DOHH2 (cell line): ENCODE results near the gene KIF3B.

Experiments used
- H3F3A ChIP-seq: fragments of 200-600 bp; sonication (generic), shearing (Covaris generic); 2 replicates; pipeline ENCODE4 v1.6.0; 2016; ENCODE audit warnings: antibody characterized with exemption, mild to moderate bottlenecking; ENCODE audit not compliant: control insufficient read depth, insufficient read depth
- H3K27ac ChIP-seq: fragments of 200-600 bp; sonication (generic); 2 replicates; pipeline ENCODE4 v1.5.1; 2014; ENCODE audit warnings: low read depth, mild to moderate bottlenecking, low read length, moderate library complexity
- H3K27me3 ChIP-seq: fragments of 200-600 bp; sonication (generic); 2 replicates; pipeline ENCODE4 v1.6.1; 2014; ENCODE audit warnings: mild to moderate bottlenecking, low read length, mixed read lengths; ENCODE audit not compliant: control insufficient read depth
- H3K36me3 ChIP-seq: fragments of 200-600 bp; sonication (generic); 2 replicates; pipeline ENCODE4 v1.6.1; 2014; ENCODE audit warnings: mild to moderate bottlenecking, low read length, moderate library complexity, mixed read lengths; ENCODE audit not compliant: control insufficient read depth
- H3K4me1 ChIP-seq: fragments of 200-600 bp; sonication (generic); 2 replicates; pipeline ENCODE4 v1.6.1; 2014; ENCODE audit warnings: mild to moderate bottlenecking, low read length, mixed read lengths; ENCODE audit not compliant: control insufficient read depth
- H3K4me2 ChIP-seq: fragments of 200-600 bp; sonication (generic); 2 replicates; pipeline ENCODE4 v1.6.0; 2014; ENCODE audit warnings: mild to moderate bottlenecking, low read length, moderate library complexity
- H3K4me3 ChIP-seq: fragments of 200-600 bp; sonication (generic); 2 replicates; pipeline ENCODE4 v1.5.1; 2014; ENCODE audit warnings: mild to moderate bottlenecking, low read length, mixed read lengths
- H3K79me2 ChIP-seq: fragments of 200-600 bp; sonication (generic); 2 replicates; pipeline ENCODE4 v1.6.1; 2014; ENCODE audit warnings: mild to moderate bottlenecking, low read length, mixed read lengths; ENCODE audit not compliant: control insufficient read depth
- H3K9me2 ChIP-seq: fragments of 200-600 bp; sonication (generic); replicated peaks from 2 replicates; pipeline ENCODE4 v1.6.1; 2014; ENCODE audit warnings: mild to moderate bottlenecking, low read length, mixed read lengths; ENCODE audit not compliant: control insufficient read depth
- H3K9me3 ChIP-seq: fragments of 200-600 bp; sonication (generic); 2 replicates; pipeline ENCODE4 v1.6.1; 2014; ENCODE audit warnings: antibody characterized with exemption, low read length, mixed read lengths; ENCODE audit not compliant: control insufficient read depth, insufficient read depth
- H4K20me1 ChIP-seq: fragments of 200-600 bp; sonication (generic); 2 replicates; pipeline ENCODE4 v1.6.0; 2014; ENCODE audit warnings: low read depth, mild to moderate bottlenecking, antibody characterized with exemption, low read length, moderate library complexity; ENCODE audit not compliant: control insufficient read depth, insufficient read depth
- EZH2phosphoT487 ChIP-seq: fragments of 200-600 bp; sonication (generic); IDR thresholded peaks from 2 replicates; pipeline ENCODE4 v1.6.1; 2017; ENCODE audit warnings: borderline replicate concordance, mild to moderate bottlenecking, antibody characterized with exemption, low read length, moderate library complexity, mixed read lengths
- TF ChIP-seq, protein P1 (sequence below): fragments of 200-600 bp; sonication (generic); IDR thresholded peaks from one replicate; pipeline ENCODE4 v1.5.1; 2014; ENCODE audit warnings: antibody characterized with exemption, mild to moderate bottlenecking, low read depth, low read length; ENCODE audit not compliant: poor library complexity, severe bottlenecking

KIF3B gene

DNA sequence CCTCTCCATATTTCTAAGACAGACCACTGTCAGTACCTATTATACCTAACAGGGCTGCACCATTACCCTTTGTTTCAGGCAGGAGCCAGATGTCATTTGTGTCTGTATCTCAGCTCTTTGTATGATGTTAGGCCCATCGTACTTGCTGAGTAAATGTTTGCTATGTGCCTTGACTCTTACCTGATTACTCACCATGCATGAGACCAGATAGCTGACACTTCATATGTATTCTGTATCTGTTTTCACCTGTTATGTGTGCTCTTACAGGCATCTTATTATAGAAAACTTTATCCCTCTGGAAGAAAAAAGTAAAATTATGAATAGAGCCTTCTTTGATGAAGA lies 49.0 kb downstream of the KIF3B start:
- Histone ChIP-seq H3K79me2 (no peaks in the 10 kb centered on the region), H3K9me2 (no peaks in the 10 kb centered on the region), H3K27me3 (no peaks in the 10 kb centered on the region), H3K27ac (no peak overlapping the region), H3K4me3 (no peak overlapping the region), H3K4me1 (peaks cover 5% of the 10 kb centered on the region), H4K20me1 (no peaks in the 10 kb centered on the region), H3K9me3 (no peaks in the 10 kb centered on the region), H3K4me2 (no peak overlapping the region), H3F3A (peaks cover 7% of the 10 kb centered on the region; the same call in 1 of the 2 replicates), H3K36me3 (peaks cover 37% of the 10 kb centered on the region)
- TF ChIP-seq, protein P1, sequence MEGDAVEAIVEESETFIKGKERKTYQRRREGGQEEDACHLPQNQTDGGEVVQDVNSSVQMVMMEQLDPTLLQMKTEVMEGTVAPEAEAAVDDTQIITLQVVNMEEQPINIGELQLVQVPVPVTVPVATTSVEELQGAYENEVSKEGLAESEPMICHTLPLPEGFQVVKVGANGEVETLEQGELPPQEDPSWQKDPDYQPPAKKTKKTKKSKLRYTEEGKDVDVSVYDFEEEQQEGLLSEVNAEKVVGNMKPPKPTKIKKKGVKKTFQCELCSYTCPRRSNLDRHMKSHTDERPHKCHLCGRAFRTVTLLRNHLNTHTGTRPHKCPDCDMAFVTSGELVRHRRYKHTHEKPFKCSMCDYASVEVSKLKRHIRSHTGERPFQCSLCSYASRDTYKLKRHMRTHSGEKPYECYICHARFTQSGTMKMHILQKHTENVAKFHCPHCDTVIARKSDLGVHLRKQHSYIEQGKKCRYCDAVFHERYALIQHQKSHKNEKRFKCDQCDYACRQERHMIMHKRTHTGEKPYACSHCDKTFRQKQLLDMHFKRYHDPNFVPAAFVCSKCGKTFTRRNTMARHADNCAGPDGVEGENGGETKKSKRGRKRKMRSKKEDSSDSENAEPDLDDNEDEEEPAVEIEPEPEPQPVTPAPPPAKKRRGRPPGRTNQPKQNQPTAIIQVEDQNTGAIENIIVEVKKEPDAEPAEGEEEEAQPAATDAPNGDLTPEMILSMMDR = no peak
- no peak for TF ChIP-seq EZH2phosphoT487

DNA sequence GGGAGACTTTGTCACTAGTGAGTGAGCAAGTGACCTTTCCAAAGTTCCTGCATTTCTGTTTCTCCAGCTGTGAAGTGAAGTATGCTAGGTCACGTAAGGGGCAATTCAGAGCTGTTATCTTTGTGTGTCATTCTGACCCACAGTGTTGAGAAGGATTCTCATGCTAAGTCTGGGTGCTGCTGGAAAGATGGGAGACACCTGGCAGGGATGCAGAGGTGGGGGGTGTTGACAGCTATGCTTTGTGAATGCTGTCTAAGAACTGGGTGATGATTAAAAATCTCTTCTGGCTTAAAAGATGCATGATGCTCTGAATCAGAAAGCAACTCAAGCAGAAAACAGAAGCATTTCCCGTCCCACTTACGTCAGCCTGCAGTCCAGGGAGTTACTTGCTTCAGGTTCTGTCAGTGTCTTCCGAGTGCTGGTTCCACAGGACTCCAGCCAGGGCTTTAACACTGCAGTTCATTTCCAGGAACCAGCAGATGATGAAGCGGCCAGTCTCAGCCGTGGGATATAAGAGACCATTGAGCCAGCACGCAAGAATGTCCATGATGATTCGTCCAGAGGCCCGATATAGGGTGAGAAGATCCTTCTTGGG lies 49.7 kb downstream of the KIF3B start:
- Histone ChIP-seq H4K20me1 (no peaks in the 10 kb centered on the region), H3K4me1 (no peaks in the 10 kb centered on the region), H3K27me3 (no peaks in the 10 kb centered on the region), H3K27ac (no peak overlapping the region), H3K79me2 (no peaks in the 10 kb centered on the region), H3K9me2 (no peaks in the 10 kb centered on the region), H3F3A (0 out of 2 replicates have a peak, but pooled peaks cover under 1% of the 10 kb centered on the region), H3K9me3 (no peaks in the 10 kb centered on the region), H3K36me3 (peaks cover 39% of the 10 kb centered on the region), H3K4me2 (no peak overlapping the region), H3K4me3 (no peak overlapping the region)
- TF ChIP-seq EZH2phosphoT487 = no peak
- TF ChIP-seq, protein P1 = no peak

DNA sequence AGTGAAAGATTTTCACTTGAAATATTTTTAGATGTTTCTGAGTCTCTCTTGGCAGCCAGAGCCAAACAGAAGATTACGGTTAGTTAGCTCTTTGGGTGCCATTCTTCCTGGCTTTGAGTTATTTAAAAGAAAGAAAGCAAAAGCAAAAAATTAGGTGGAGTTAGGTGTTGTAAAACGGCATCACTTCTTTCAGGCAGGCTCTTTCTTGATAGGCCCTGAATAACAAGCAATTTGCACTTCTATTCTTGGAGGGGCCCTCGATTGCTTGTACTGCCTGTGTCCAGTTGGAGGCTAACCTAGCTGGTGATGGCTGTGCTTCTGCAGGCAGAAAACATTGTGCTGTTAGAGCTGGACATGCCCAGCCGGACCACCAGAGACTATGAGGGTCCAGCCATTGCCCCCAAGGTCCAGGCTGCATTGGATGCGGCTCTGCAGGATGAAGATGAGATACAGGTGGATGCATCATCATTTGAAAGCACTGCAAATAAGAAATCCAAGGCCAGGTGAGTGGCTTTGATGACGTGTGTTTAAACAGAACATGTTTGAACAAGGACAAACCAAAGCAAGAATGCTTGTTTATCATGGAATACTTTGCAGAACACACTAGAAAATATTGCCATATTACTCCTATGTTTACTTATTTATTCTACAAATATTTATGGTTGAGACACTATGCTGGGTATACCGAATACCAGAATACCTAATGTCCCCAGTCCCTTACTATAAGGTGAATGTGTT lies 52.5 kb downstream of the KIF3B start:
- H3K4me2 ChIP-seq = no peak overlapping the region
- peaks cover 58% of the 10 kb centered on the region for H3K36me3 ChIP-seq

More for the DNA sequence above, 52.5 kb downstream of the KIF3B start:
- H3K9me3 ChIP-seq = no peaks in the 10 kb centered on the region
- no peak overlapping the region for H3K27ac ChIP-seq
- no peaks in the 10 kb centered on the region for H3K27me3 ChIP-seq
- H3K4me3 ChIP-seq = no peak overlapping the region
- no peaks in the 10 kb centered on the region for H4K20me1 ChIP-seq
- H3F3A ChIP-seq = 0 out of 2 replicates have a peak, but pooled peaks cover 2% of the 10 kb centered on the region
- H3K79me2 ChIP-seq = no peaks in the 10 kb centered on the region
- H3K4me1 ChIP-seq = peaks cover 21% of the 10 kb centered on the region
- TF ChIP-seq, protein P1 = no peak
- TF ChIP-seq EZH2phosphoT487 = no peak
- H3K9me2 ChIP-seq = no peaks in the 10 kb centered on the region
